SK-N-SH (cell line): ENCODE measurements around the gene MORC1. TPM values are rescaled to one million over a fixed set of nuclear protein-coding genes. Genes with fewer than 3 reads are reported as not detected.

Experiments used
- CTCF ChIA-PET: fragments of 300-600, 350-600 bp; formaldehyde crosslinking; extraction: SDS; loops from one replicate; lab custom pipeline; 2021; lab: Yijun Ruan, JAX
- POLR2A ChIA-PET: fragments of 350-600 bp; sonication (Branson Sonifier 250); formaldehyde crosslinking; extraction: SDS; loops from one replicate; lab custom pipeline; 2020; ENCODE audit warnings: antibody characterized with exemption, inconsistent platforms; lab: Yijun Ruan, JAX
- DNase-seq: peaks from one replicate; pipeline ENCODE4 v3.0.0; 2012
- H2AFZ ChIP-seq: fragments of 200-600 bp; sonication (generic); 2 replicates; pipeline ENCODE4 v1.8.1; 2016; ENCODE audit warnings: antibody characterized with exemption, mild to moderate bottlenecking, low read depth
- H3F3A ChIP-seq: fragments of 200-600 bp; sonication (generic); replicated peaks from 2 replicates; pipeline ENCODE3; 2016; ENCODE audit warnings: antibody characterized with exemption, mild to moderate bottlenecking; ENCODE audit not compliant: insufficient read depth
- H3K27ac ChIP-seq, 2 experiments: fragments of 200-500 bp in 1 of 2; fragments of 200-600 bp in 1 of 2; sonication (Bioruptor generic) in 1 of 2; sonication (generic), shearing (Covaris generic) in 1 of 2; 2 replicates each; pipeline versions ENCODE4 v1.5.1 to v1.6.1; 2014 to 2016; ENCODE audit warnings: low read depth in 2 of 2, inconsistent platforms in 1 of 2, low read length in 1 of 2, mild to moderate bottlenecking in 1 of 2, mixed read lengths in 1 of 2
- H3K27me3 ChIP-seq: fragments of 200-600 bp; sonication (generic), shearing (Covaris generic); 2 replicates; pipeline ENCODE4 v1.6.1; 2016; ENCODE audit warnings: mixed run types; ENCODE audit not compliant: insufficient read depth
- H3K36me3 ChIP-seq, 2 experiments: fragments of 200-500 bp in 1 of 2; fragments of 200-600 bp in 1 of 2; sonication (Bioruptor generic) in 1 of 2; sonication (generic) in 1 of 2; replicated peaks in 1 of 2; 2 replicates each; pipeline versions ENCODE3 to v1.5.1; 2014 to 2016; ENCODE audit warnings: low read length in 1 of 2, mild to moderate bottlenecking in 1 of 2; ENCODE audit not compliant: insufficient read depth in 2 of 2, control insufficient read depth in 1 of 2
- H3K4me1 ChIP-seq, 2 experiments: fragments of 200-500 bp in 1 of 2; fragments of 200-600 bp in 1 of 2; sonication (Bioruptor generic) in 1 of 2; sonication (generic), shearing (Covaris generic) in 1 of 2; 2 replicates each; pipeline versions ENCODE4 v1.5.1 to v1.6.1; 2014 to 2016; ENCODE audit warnings: low read depth in 1 of 2, low read length in 1 of 2, mixed run types in 1 of 2; ENCODE audit not compliant: insufficient read depth in 2 of 2, control insufficient read depth in 1 of 2
- H3K4me2 ChIP-seq: fragments of 200-600 bp; sonication (generic), shearing (Covaris generic); 2 replicates; pipeline ENCODE4 v1.6.1; 2017; ENCODE audit warnings: mixed run types
- H3K4me3 ChIP-seq, 2 experiments: fragments of 200-500 bp in 1 of 2; fragments of 200-600 bp in 1 of 2; sonication (Bioruptor generic) in 1 of 2; sonication (generic), shearing (Covaris generic) in 1 of 2; 2 replicates each; pipeline versions ENCODE4 v1.5.1 to v1.8.1; 2014 to 2016; ENCODE audit warnings: low read depth in 2 of 2, inconsistent platforms in 1 of 2, low read length in 1 of 2, mild to moderate bottlenecking in 1 of 2, mixed read lengths in 1 of 2, moderate library complexity in 1 of 2
- H3K79me2 ChIP-seq: fragments of 200-600 bp; sonication (generic); 2 replicates; pipeline ENCODE4 v1.8.1; 2017; ENCODE audit warnings: mild to moderate bottlenecking; ENCODE audit not compliant: insufficient read depth
- H3K9ac ChIP-seq: fragments of 200-600 bp; sonication (generic); 2 replicates; pipeline ENCODE4 v1.6.1; 2017; ENCODE audit warnings: mixed run types
- H3K9me2 ChIP-seq: fragments of 200-600 bp; sonication (generic); 2 replicates; pipeline ENCODE4 v1.6.1; 2017; ENCODE audit warnings: mixed run types
- H3K9me3 ChIP-seq: fragments of 200-600 bp; sonication (generic); 2 replicates; pipeline ENCODE4 v1.6.1; 2017; ENCODE audit warnings: mixed run types, mild to moderate bottlenecking, moderate library complexity
- H4K20me1 ChIP-seq: fragments of 200-600 bp; sonication (generic); 2 replicates; pipeline ENCODE4 v1.6.1; 2017; ENCODE audit warnings: mild to moderate bottlenecking, mixed run types; ENCODE audit not compliant: insufficient read depth
- CHD2 ChIP-seq: fragments of 150-350 bp; IDR thresholded peaks from 2 replicates; pipeline ENCODE4 v1.6.1; 2018; ENCODE audit warnings: low read length; ENCODE audit not compliant: partially characterized antibody
- ELF1 ChIP-seq: IDR thresholded peaks from 2 replicates; pipeline ENCODE4 v1.4.0; 2012
- EP300 ChIP-seq, 2 experiments: IDR thresholded peaks; 2 replicates each; pipeline versions ENCODE4 v1.4.0 to v1.6.1; 2012; ENCODE audit warnings: borderline replicate concordance in 1 of 2, low read depth in 1 of 2, low read length in 1 of 2
- EZH2phosphoT487 ChIP-seq: fragments of 200-600 bp; sonication (generic); IDR thresholded peaks from 2 replicates; pipeline ENCODE4 v1.6.1; 2017; ENCODE audit warnings: low read depth, mixed run types, mild to moderate bottlenecking, antibody characterized with exemption, moderate library complexity, borderline replicate concordance
- FOSL2 ChIP-seq: IDR thresholded peaks from 2 replicates; pipeline ENCODE4 v1.4.0; 2012; ENCODE audit warnings: low read depth, mild to moderate bottlenecking, moderate library complexity, borderline replicate concordance
- FOXM1 ChIP-seq: IDR thresholded peaks from 2 replicates; pipeline ENCODE4 v1.4.0; 2012; ENCODE audit warnings: low read depth, mild to moderate bottlenecking
- JUND ChIP-seq: IDR thresholded peaks from 2 replicates; pipeline ENCODE4 v1.4.0; 2012
- MEF2A ChIP-seq: IDR thresholded peaks from 2 replicates; pipeline ENCODE4 v1.4.0; 2012; ENCODE audit warnings: low read depth, borderline replicate concordance
- MXI1 ChIP-seq: IDR thresholded peaks from 2 replicates; pipeline ENCODE4 v1.6.1; 2012; ENCODE audit warnings: mild to moderate bottlenecking, low read depth, low read length, improper control_type of control experiment
- NFIC ChIP-seq: IDR thresholded peaks from 2 replicates; pipeline ENCODE4 v1.4.0; 2012; ENCODE audit warnings: borderline replicate concordance
- NRF1 ChIP-seq: IDR thresholded peaks from 2 replicates; pipeline ENCODE4 v1.6.1; 2012; ENCODE audit warnings: low read depth, mild to moderate bottlenecking, low read length
- RAD21 ChIP-seq: IDR thresholded peaks from 2 replicates; pipeline ENCODE4 v1.6.1; 2012; ENCODE audit warnings: mild to moderate bottlenecking, low read length
- RCOR1 ChIP-seq: fragments of 150-350 bp; IDR thresholded peaks from 2 replicates; pipeline ENCODE4 v1.6.1; 2017; ENCODE audit warnings: antibody characterized with exemption, low read length
- RFX5 ChIP-seq: IDR thresholded peaks from 2 replicates; pipeline ENCODE4 v1.6.1; 2012; ENCODE audit warnings: mild to moderate bottlenecking, improper control_type of control experiment, low read length
- WGBS: methylation state at CpG from one replicate; pipeline ENCODE4 v1.1.6; 2017; ENCODE audit warnings: low lambda C conversion rate; 5-methylcytosine and 5-hydroxymethylcytosine counted together
- polyA plus RNA-seq, 3 experiments: library from polyadenylated mRNA; depleted of rRNA; stranded (reverse); fragments of >200 nt; gene quantifications; 2 replicates each; pipeline ENCODE4 v1.2.3, GENCODE V29; 2012
- TF ChIP-seq, protein P1 (sequence below): IDR thresholded peaks from 2 replicates; pipeline ENCODE4 v1.6.1; 2012; ENCODE audit warnings: mild to moderate bottlenecking, low read depth, low read length, moderate library complexity
- TF ChIP-seq, protein P2 (sequence below): fragments of 150-350 bp; IDR thresholded peaks from 2 replicates; pipeline ENCODE4 v1.6.1; 2017; ENCODE audit warnings: antibody characterized with exemption, low read length, low read depth, borderline replicate concordance
- TF ChIP-seq, protein P3 (sequence below): fragments of 200-600 bp; sonication (generic); IDR thresholded peaks from 2 replicates; pipeline ENCODE4 v1.6.1; 2017; ENCODE audit warnings: antibody characterized with exemption, mild to moderate bottlenecking, moderate library complexity
- TF ChIP-seq, protein P4 (sequence below): IDR thresholded peaks from 2 replicates; pipeline ENCODE4 v1.4.0; 2012; ENCODE audit warnings: low read depth, borderline replicate concordance
- TF ChIP-seq, protein P5 (sequence below): IDR thresholded peaks from 2 replicates; pipeline ENCODE4 v1.4.0; 2012; ENCODE audit warnings: low read depth, borderline replicate concordance
- TF ChIP-seq, protein P6 (sequence below): fragments of 150-350 bp; IDR thresholded peaks from 2 replicates; pipeline ENCODE4 v1.6.1; 2016; ENCODE audit warnings: mild to moderate bottlenecking, low read depth, low read length

The MORC1 gene
- polyA plus RNA-seq, 1 of the 3 experiments (the other 2 are of a cell fraction): not detected

DNA sequence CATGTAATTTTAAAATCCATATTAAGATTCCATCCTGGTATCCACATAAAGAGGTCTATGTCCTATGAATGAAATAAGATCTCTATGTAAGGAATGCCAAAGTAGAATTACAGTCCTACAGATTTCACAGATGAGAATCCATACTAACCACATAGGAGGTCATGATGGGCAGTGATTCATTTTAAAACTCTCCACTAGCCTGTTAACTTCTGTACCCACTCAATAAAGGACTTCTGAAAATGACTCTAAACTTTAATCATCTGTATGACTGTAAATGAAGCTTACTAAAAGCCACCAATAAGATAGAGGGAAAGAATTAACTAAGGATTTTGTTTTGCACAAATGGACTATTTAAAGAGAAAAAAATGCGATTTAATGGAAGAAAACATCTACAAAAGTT lies 28.7 kb downstream of the MORC1 start:
- Histone ChIP-seq H3K9me3 (no peaks in the 10 kb centered on the region), H3K4me2 (no peak overlapping the region), H3K27ac (no peak overlapping the region), H2AFZ (no peak overlapping the region), H3K36me3 (no peaks in the 10 kb centered on the region), H3K27me3 (no peaks in the 10 kb centered on the region; the same call in 1 of the 2 replicates), H3K4me1 (no peaks in the 10 kb centered on the region), H3K9me2 (no peaks in the 10 kb centered on the region), H3F3A (no peaks in the 10 kb centered on the region), H3K79me2 (no peaks in the 10 kb centered on the region), H3K9ac (no peak overlapping the region), H4K20me1 (no peaks in the 10 kb centered on the region), H3K4me3 (no peak overlapping the region)
- DNase-seq: no peak
- 33% methylated on average over 1 of the region's 1 CpG for WGBS
- CTCF ChIA-PET: no interaction called here
- POLR2A ChIA-PET: no interaction called here
- no peak for TF ChIP-seq MEF2A
- TF ChIP-seq RCOR1: no peak
- TF ChIP-seq, protein P1, sequence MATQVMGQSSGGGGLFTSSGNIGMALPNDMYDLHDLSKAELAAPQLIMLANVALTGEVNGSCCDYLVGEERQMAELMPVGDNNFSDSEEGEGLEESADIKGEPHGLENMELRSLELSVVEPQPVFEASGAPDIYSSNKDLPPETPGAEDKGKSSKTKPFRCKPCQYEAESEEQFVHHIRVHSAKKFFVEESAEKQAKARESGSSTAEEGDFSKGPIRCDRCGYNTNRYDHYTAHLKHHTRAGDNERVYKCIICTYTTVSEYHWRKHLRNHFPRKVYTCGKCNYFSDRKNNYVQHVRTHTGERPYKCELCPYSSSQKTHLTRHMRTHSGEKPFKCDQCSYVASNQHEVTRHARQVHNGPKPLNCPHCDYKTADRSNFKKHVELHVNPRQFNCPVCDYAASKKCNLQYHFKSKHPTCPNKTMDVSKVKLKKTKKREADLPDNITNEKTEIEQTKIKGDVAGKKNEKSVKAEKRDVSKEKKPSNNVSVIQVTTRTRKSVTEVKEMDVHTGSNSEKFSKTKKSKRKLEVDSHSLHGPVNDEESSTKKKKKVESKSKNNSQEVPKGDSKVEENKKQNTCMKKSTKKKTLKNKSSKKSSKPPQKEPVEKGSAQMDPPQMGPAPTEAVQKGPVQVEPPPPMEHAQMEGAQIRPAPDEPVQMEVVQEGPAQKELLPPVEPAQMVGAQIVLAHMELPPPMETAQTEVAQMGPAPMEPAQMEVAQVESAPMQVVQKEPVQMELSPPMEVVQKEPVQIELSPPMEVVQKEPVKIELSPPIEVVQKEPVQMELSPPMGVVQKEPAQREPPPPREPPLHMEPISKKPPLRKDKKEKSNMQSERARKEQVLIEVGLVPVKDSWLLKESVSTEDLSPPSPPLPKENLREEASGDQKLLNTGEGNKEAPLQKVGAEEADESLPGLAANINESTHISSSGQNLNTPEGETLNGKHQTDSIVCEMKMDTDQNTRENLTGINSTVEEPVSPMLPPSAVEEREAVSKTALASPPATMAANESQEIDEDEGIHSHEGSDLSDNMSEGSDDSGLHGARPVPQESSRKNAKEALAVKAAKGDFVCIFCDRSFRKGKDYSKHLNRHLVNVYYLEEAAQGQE: no peak
- no peak for TF ChIP-seq NFIC
- no peak for TF ChIP-seq EP300 (IDR thresholded peaks at IDR 0.05; ENCODE audit: borderline replicate concordance in 1 of 2, low read depth in 1 of 2, low read length in 1 of 2)
- TF ChIP-seq JUND: no peak
- TF ChIP-seq, protein P2, sequence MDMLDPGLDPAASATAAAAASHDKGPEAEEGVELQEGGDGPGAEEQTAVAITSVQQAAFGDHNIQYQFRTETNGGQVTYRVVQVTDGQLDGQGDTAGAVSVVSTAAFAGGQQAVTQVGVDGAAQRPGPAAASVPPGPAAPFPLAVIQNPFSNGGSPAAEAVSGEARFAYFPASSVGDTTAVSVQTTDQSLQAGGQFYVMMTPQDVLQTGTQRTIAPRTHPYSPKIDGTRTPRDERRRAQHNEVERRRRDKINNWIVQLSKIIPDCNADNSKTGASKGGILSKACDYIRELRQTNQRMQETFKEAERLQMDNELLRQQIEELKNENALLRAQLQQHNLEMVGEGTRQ: no peak
- no peak for TF ChIP-seq NRF1
- TF ChIP-seq, protein P3, sequence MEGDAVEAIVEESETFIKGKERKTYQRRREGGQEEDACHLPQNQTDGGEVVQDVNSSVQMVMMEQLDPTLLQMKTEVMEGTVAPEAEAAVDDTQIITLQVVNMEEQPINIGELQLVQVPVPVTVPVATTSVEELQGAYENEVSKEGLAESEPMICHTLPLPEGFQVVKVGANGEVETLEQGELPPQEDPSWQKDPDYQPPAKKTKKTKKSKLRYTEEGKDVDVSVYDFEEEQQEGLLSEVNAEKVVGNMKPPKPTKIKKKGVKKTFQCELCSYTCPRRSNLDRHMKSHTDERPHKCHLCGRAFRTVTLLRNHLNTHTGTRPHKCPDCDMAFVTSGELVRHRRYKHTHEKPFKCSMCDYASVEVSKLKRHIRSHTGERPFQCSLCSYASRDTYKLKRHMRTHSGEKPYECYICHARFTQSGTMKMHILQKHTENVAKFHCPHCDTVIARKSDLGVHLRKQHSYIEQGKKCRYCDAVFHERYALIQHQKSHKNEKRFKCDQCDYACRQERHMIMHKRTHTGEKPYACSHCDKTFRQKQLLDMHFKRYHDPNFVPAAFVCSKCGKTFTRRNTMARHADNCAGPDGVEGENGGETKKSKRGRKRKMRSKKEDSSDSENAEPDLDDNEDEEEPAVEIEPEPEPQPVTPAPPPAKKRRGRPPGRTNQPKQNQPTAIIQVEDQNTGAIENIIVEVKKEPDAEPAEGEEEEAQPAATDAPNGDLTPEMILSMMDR: no peak
- TF ChIP-seq, protein P4, sequence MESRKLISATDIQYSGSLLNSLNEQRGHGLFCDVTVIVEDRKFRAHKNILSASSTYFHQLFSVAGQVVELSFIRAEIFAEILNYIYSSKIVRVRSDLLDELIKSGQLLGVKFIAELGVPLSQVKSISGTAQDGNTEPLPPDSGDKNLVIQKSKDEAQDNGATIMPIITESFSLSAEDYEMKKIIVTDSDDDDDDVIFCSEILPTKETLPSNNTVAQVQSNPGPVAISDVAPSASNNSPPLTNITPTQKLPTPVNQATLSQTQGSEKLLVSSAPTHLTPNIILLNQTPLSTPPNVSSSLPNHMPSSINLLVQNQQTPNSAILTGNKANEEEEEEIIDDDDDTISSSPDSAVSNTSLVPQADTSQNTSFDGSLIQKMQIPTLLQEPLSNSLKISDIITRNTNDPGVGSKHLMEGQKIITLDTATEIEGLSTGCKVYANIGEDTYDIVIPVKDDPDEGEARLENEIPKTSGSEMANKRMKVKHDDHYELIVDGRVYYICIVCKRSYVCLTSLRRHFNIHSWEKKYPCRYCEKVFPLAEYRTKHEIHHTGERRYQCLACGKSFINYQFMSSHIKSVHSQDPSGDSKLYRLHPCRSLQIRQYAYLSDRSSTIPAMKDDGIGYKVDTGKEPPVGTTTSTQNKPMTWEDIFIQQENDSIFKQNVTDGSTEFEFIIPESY: no peak
- no peak for TF ChIP-seq EZH2phosphoT487
- no peak for TF ChIP-seq ELF1
- no peak for TF ChIP-seq FOXM1
- TF ChIP-seq, protein P5, sequence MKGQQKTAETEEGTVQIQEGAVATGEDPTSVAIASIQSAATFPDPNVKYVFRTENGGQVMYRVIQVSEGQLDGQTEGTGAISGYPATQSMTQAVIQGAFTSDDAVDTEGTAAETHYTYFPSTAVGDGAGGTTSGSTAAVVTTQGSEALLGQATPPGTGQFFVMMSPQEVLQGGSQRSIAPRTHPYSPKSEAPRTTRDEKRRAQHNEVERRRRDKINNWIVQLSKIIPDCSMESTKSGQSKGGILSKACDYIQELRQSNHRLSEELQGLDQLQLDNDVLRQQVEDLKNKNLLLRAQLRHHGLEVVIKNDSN: no peak
- no peak for TF ChIP-seq RAD21
- TF ChIP-seq, protein P6, sequence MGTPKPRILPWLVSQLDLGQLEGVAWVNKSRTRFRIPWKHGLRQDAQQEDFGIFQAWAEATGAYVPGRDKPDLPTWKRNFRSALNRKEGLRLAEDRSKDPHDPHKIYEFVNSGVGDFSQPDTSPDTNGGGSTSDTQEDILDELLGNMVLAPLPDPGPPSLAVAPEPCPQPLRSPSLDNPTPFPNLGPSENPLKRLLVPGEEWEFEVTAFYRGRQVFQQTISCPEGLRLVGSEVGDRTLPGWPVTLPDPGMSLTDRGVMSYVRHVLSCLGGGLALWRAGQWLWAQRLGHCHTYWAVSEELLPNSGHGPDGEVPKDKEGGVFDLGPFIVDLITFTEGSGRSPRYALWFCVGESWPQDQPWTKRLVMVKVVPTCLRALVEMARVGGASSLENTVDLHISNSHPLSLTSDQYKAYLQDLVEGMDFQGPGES: no peak
- no peak for TF ChIP-seq RFX5
- TF ChIP-seq MXI1: no peak
- TF ChIP-seq CHD2: no peak
- no peak for TF ChIP-seq FOSL2
